Sigmoid colon (tissue), 7 donors: Measurements from ENCODE around the gene PDZD4. TPM values are rescaled to one million over a fixed set of nuclear protein-coding genes. Genes with fewer than 3 reads are reported as not detected.

Experiments used
- DNase-seq: peaks from one replicate; pipeline ENCODE4 v3.0.0-alpha.2; 2019
- H3K27ac ChIP-seq, 4 donors: fragments of 200-600 bp; sonication (generic); one replicate each; pipeline ENCODE4 v1.5.1; 2016 to 2019; ENCODE audit warnings: mild to moderate bottlenecking in 1 of 4
- H3K27me3 ChIP-seq, 3 donors: fragments of 200-600 bp; sonication (generic); one replicate each; pipeline ENCODE4 v1.5.1; 2019; ENCODE audit warnings: mild to moderate bottlenecking in 1 of 3
- H3K36me3 ChIP-seq, 4 donors: fragments of 200-600 bp; sonication (generic); one replicate each; pipeline ENCODE4 v1.5.1; 2016 to 2019
- H3K4me1 ChIP-seq, 4 donors: fragments of 200-600 bp; sonication (generic); one replicate each; pipeline ENCODE4 v1.5.1; 2017 to 2019
- H3K4me3 ChIP-seq, 4 donors: fragments of 200-600 bp; sonication (generic); one replicate each; pipeline ENCODE4 v1.5.1; 2017 to 2019; ENCODE audit warnings: mild to moderate bottlenecking in 2 of 4, moderate library complexity in 1 of 4
- H3K9me3 ChIP-seq, 4 donors: fragments of 200-600 bp in 3 of 4; sonication (generic) in 3 of 4; one replicate each; pipeline versions ENCODE4 v1.5.1 to v1.6.1; 2013 to 2019
- EP300 ChIP-seq, 4 donors: sonication (generic); formaldehyde crosslinking; IDR thresholded peaks; one replicate each; pipeline ENCODE4 v1.6.1; 2017; ENCODE audit warnings: antibody characterized with exemption in 4 of 4
- POLR2A ChIP-seq, 2 donors: fragments of 450-650 bp; IDR thresholded peaks; one replicate each; pipeline ENCODE4 v1.6.1; 2016; ENCODE audit warnings: antibody characterized with exemption in 2 of 2, mild to moderate bottlenecking in 2 of 2, moderate library complexity in 2 of 2
- POLR2AphosphoS5 ChIP-seq, 4 donors: sonication (generic); formaldehyde crosslinking; IDR thresholded peaks; one replicate each; pipeline ENCODE4 v1.6.1; 2017; ENCODE audit warnings: antibody characterized with exemption in 4 of 4
- WGBS, 2 donors: extraction: QIAGEN DNeasy Blood & Tissue Kit; methylation state at CpG; one replicate each; pipeline ENCODE4 v1.1.7; 2013; 5-methylcytosine and 5-hydroxymethylcytosine counted together
- intact Hi-C: fragments of 100-400 bp; cut with DNase I; formaldehyde crosslinking; loops from one replicate; pipeline ENCODE4 v1.15.1; 2023
- polyA plus RNA-seq, 3 donors: library from polyadenylated mRNA; stranded (reverse); fragments of 200-250 nt; gene quantifications; one replicate each; pipeline ENCODE4 v1.2.3, GENCODE V29; 2013
- total RNA-seq, 4 donors: library from RNA; depleted of rRNA; stranded (reverse); fragments of >200 nt; gene quantifications; one replicate each; pipeline ENCODE4 v1.1.0, GENCODE V29; 2016
- TF ChIP-seq, protein P1 (sequence below), 4 experiments: fragments of 450-650 bp in 3 of 4; fragments of 200-600 bp in 1 of 4; IDR thresholded peaks; one replicate each; pipeline ENCODE4 v1.5.1; 2016 to 2019; ENCODE audit warnings: antibody characterized with exemption in 4 of 4, mild to moderate bottlenecking in 3 of 4, moderate library complexity in 2 of 4
- donor health status: healthy with polysubstance abuse.
- donor health status: Bipolar disorder and iron deficiency.
- donor health status: healthy.

Gene PDZD4
- total and polyA plus RNA-seq, 7 donors, result 0.46 to 24.4 (median 8.6) TPM

GRCh38 chrX:153845195-153845594 lies 14.9 kb upstream of the PDZD4 start:
- no peak for DNase-seq
- Histone ChIP-seq H3K27me3 (no peaks in the 10 kb centered on the region), H3K9me3 (no peaks in the 10 kb centered on the region), H3K27ac (no peak overlapping the region), H3K4me1 (no peaks in the 10 kb centered on the region), H3K36me3 (no peaks in the 10 kb centered on the region), H3K4me3 (no peak overlapping the region)
- intact Hi-C loops, result no loop called here
- WGBS, 2 donors, result 36 to 37% methylated on average over 6 of the region's 6 CpGs
- TF ChIP-seq, protein P1, sequence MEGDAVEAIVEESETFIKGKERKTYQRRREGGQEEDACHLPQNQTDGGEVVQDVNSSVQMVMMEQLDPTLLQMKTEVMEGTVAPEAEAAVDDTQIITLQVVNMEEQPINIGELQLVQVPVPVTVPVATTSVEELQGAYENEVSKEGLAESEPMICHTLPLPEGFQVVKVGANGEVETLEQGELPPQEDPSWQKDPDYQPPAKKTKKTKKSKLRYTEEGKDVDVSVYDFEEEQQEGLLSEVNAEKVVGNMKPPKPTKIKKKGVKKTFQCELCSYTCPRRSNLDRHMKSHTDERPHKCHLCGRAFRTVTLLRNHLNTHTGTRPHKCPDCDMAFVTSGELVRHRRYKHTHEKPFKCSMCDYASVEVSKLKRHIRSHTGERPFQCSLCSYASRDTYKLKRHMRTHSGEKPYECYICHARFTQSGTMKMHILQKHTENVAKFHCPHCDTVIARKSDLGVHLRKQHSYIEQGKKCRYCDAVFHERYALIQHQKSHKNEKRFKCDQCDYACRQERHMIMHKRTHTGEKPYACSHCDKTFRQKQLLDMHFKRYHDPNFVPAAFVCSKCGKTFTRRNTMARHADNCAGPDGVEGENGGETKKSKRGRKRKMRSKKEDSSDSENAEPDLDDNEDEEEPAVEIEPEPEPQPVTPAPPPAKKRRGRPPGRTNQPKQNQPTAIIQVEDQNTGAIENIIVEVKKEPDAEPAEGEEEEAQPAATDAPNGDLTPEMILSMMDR (IDR thresholded peaks at IDR 0.05), result no peak

DNA sequence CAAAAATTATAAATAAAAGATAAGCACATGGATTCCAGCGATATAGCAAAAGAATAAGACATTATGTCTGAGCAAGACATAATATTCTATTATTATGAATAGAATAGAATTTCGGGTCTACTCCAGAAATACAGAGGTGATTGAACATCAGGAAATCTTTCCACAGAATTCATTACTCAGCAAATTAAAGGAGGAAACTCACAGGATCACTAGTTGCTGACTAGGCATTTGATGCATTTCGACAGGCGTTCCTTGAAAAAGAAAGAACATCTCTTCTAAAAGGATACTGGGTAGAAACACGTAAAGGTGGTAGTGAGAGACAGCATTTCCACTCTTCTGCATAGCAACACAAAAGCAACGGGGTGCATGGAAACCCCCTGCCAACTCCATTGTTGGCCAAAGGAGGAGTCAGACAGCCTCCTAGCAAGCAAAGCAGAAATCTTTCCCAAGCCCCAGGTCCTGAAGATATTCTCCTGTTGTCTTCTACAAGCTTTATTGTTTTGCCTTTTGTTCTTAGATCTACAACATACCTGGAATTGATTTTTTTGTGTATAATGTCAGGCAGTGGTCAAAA lies 14.3 kb upstream of the PDZD4 start:
- H3K27me3 ChIP-seq, result no peaks in the 10 kb centered on the region
- no peak overlapping the region for H3K4me3 ChIP-seq
- no peaks in the 10 kb centered on the region for H3K9me3 ChIP-seq
- no peaks in the 10 kb centered on the region for H3K36me3 ChIP-seq
- H3K4me1 ChIP-seq, result no peaks in the 10 kb centered on the region
- DNase-seq, result no peak
- H3K27ac ChIP-seq, result no peak overlapping the region
- WGBS, 2 donors, result 30% methylated on average over 6 of the region's 6 CpGs
- intact Hi-C loops, result no loop called here
- no peak for TF ChIP-seq POLR2A (IDR thresholded peaks at IDR 0.05)
- TF ChIP-seq, protein P1 (IDR thresholded peaks at IDR 0.05), result no peak
- no peak for TF ChIP-seq POLR2AphosphoS5 (IDR thresholded peaks at IDR 0.05)
- TF ChIP-seq EP300 (IDR thresholded peaks at IDR 0.05), result no peak

DNA sequence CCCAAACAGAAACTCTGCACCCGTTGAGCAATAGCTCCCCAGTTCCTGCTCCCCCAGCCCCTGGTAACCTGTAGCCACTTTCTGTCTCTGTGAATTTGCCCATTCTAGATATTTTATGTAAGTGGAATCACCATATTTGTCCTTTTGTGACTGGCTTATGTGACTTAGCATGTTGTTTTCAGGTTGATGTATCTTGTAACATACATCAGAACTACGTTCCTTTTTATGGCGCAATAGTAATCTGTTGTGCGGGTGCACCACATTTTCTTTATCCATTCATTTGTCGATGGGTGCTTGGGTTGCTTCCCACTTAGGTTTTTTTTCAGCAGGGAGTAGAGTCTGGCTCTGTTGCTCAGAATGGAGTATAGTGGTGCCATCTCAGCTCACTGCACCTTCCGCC lies 6.6 kb upstream of the PDZD4 start:
- no peak for DNase-seq
- TF ChIP-seq EP300 (IDR thresholded peaks at IDR 0.05) (no peak), POLR2AphosphoS5 (IDR thresholded peaks at IDR 0.05) (no peak), POLR2A (IDR thresholded peaks at IDR 0.05) (no peak)
- no peaks in the 10 kb centered on the region for H3K4me1 ChIP-seq
- H3K9me3 ChIP-seq, result no peaks in the 10 kb centered on the region
- no peaks in the 10 kb centered on the region for H3K36me3 ChIP-seq
- H3K27me3 ChIP-seq, result peaks cover 0 to 7% (median 0%) of the 10 kb centered on the region in 3 donors
- intact Hi-C loops, result no loop called here
- H3K4me3 ChIP-seq, result no peak overlapping the region
- no peak overlapping the region for H3K27ac ChIP-seq
- WGBS, 2 donors, result 83 to 88% methylated on average over 6 of the region's 6 CpGs

DNA sequence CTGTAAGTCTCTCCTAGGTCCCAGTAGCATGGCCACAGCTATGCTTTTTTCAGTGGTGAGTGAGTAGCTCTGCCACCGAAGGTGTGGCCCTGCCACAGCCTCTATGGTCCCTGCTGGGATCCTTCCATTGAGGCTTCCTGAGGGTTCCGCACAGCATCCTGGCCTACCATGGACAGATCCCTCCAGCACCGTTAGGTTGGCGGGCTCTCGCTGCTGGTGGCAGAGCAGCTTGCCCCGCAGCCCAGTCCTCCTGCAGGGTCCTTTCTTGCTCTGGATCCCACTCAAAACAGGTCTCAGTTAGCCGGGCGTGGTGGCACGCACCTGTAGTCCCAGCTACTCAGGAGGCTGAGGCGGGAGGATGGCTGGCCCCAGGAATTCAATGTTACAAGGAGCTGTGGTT lies 2.4 kb upstream of the PDZD4 start:
- H3K4me1 ChIP-seq, result peaks cover 0 to 21% (median 4%) of the 10 kb centered on the region in 4 donors
- DNase-seq, result no peak
- TF ChIP-seq POLR2AphosphoS5 (IDR thresholded peaks at IDR 0.05), result no peak
- no peak for TF ChIP-seq EP300 (IDR thresholded peaks at IDR 0.05)
- TF ChIP-seq, protein P1 (IDR thresholded peaks at IDR 0.05), result no peak
- no peak for TF ChIP-seq POLR2A (IDR thresholded peaks at IDR 0.05)
- H3K4me3 ChIP-seq, result no peak overlapping the region
- 86 to 91% methylated on average over 10 of the region's 10 CpGs for WGBS, 2 donors
- no peak overlapping the region for H3K27ac ChIP-seq
- peaks cover 0 to 7% (median 0%) of the 10 kb centered on the region in 3 donors for H3K27me3 ChIP-seq
- intact Hi-C loops, result no loop called here
- H3K9me3 ChIP-seq, result no peaks in the 10 kb centered on the region
- H3K36me3 ChIP-seq, result no peaks in the 10 kb centered on the region

DNA sequence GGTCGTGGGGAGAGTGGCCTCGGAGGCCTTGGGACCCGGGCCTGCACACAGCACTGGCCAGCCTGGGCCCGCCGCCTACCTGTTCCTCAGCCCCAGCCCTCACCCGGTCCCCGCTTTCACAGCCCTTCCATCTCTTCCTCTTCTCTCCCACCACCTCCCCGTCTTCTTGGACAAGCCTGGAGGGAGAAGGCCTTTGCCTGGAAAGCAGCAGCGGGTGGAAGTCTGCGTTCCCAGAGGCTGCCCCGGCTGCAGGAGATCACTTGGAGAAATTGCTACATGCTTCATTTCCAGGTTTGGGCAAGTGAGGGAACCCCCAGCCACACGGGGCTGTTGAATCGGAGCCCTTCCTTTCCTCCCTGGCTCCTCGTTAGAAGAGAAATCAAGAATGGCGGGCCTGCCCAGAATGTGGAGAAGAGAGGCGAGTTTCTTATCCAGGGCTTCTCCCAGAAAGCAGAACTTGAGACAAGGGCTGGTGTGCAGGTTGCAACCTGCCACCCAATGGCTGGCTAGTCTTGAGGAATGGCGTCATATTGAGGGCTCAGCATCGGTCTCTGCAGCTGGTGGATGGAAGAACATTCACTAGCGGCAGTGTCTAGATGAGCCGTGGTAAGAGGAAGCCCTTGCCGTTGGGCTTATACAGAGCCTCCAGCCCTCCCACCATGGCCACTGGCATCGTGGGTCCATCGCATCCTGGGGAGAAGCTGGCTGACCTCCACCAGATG lies 1.2 kb upstream of the PDZD4 start:
- Histone ChIP-seq H3K4me3 (no peak overlapping the region), H3K27ac (no peak overlapping the region), H3K9me3 (no peaks in the 10 kb centered on the region), H3K36me3 (no peaks in the 10 kb centered on the region), H3K27me3 (peaks cover 0 to 7% (median 0%) of the 10 kb centered on the region in 3 donors), H3K4me1 (peaks cover 0 to 22% (median 4%) of the 10 kb centered on the region in 4 donors)
- TF ChIP-seq EP300 (IDR thresholded peaks at IDR 0.05), result no peak
- TF ChIP-seq POLR2A (IDR thresholded peaks at IDR 0.05), result no peak
- TF ChIP-seq, protein P1 (IDR thresholded peaks at IDR 0.05), result no peak
- TF ChIP-seq POLR2AphosphoS5 (IDR thresholded peaks at IDR 0.05), result no peak
- peak; percentile 50 for DNase-seq
- intact Hi-C loops, result no loop called here
- WGBS, 2 donors, result 58 to 60% methylated on average over 23 of the region's 23 CpGs
